Fibroblast of skin of abdomen (primary cell): ENCODE measurements around the gene FGD5. TPM values are rescaled to one million over a fixed set of nuclear protein-coding genes. Genes with fewer than 3 reads are reported as not detected.

Experiments used
- DNase-seq: peaks from one replicate; pipeline ENCODE4 v3.0.0-alpha.2; 2013
- polyA plus RNA-seq, 2 experiments: library from polyadenylated mRNA; unstranded; fragments of 120-200 nt; gene quantifications; one replicate each; pipeline ENCODE4 v1.2.1, GENCODE V29; 2013; ENCODE audit not compliant: insufficient read length in 2 of 2

Gene FGD5
- 0.14 TPM for polyA plus RNA-seq (2013, experiment 1 of 2; ENCODE audit: insufficient read length)
- polyA plus RNA-seq (2013, experiment 2 of 2; ENCODE audit: insufficient read length): 0.27 TPM

GRCh38 chr3:14818804-14819500 is at the start of gene FGD5:
Gene FGD5, plus strand, starts transcription at chr3:14818962. Its CDS starts 110 bp downstream, at chr3:14819072.
- DNase-seq: no peak

GRCh38 chr3:14769544-14770325 is 49.0 kb upstream of the FGD5 start:
- no peak for DNase-seq

- no peak for DNase-seq
Observed at GRCh38 chr3:14770591-14770990, 48.2 kb upstream of the FGD5 start.

- no peak for DNase-seq
Observed at GRCh38 chr3:14771593-14772497, 46.9 kb upstream of the FGD5 start.

- no peak for DNase-seq
Observed at GRCh38 chr3:14772533-14773138, 46.1 kb upstream of the FGD5 start.

GRCh38 chr3:14773281-14773680 is 45.5 kb upstream of the FGD5 start:
- no peak for DNase-seq

- DNase-seq: no peak
Observed at GRCh38 chr3:14773691-14774128, 45.1 kb upstream of the FGD5 start.

- no peak for DNase-seq
Observed at GRCh38 chr3:14774431-14774830, 44.3 kb upstream of the FGD5 start.

GRCh38 chr3:14775011-14775410 is 43.8 kb upstream of the FGD5 start:
- no peak for DNase-seq

- DNase-seq: no peak
Observed at GRCh38 chr3:14775563-14775962, 43.2 kb upstream of the FGD5 start.

GRCh38 chr3:14779069-14779685 is 39.6 kb upstream of the FGD5 start:
- no peak for DNase-seq

GRCh38 chr3:14780927-14781507 is 37.7 kb upstream of the FGD5 start:
- peak; percentile 22 for DNase-seq

- DNase-seq: no peak
Observed at GRCh38 chr3:14783480-14784086, 35.2 kb upstream of the FGD5 start.

- DNase-seq: no peak
Observed at GRCh38 chr3:14784087-14784681, 34.6 kb upstream of the FGD5 start.

GRCh38 chr3:14785207-14786155 is 33.3 kb upstream of the FGD5 start:
- no peak for DNase-seq

GRCh38 chr3:14786369-14786768 is 32.4 kb upstream of the FGD5 start:
- DNase-seq: no peak

- no peak for DNase-seq
Observed at GRCh38 chr3:14787630-14788029, 31.1 kb upstream of the FGD5 start.

- DNase-seq: no peak
Observed at GRCh38 chr3:14788644-14789043, 30.1 kb upstream of the FGD5 start.

- no peak for DNase-seq
Observed at GRCh38 chr3:14789221-14789620, 29.5 kb upstream of the FGD5 start.
